Activated CD4-positive, CD25-positive, alpha-beta regulatory T cell (primary cell): Measurements from ENCODE around the gene MRPL58.

Experiments
- DNase-seq, 4 experiments: peaks; one replicate each; lab custom pipeline; 2025; lab: John Stamatoyannopoulos, UW

MRPL58 gene

GRCh38 chr17:75046407-75047289, 34.2 kb downstream of the MRPL58 start, which contains the start of the genes ATP5PD and KCTD2:
TSS of gene ATP5PD (minus strand) at chr17:75046969. CDS start at chr17:75042650, 4,319 bp downstream.
TSS of gene KCTD2 (plus strand) at chr17:75047225. CDS start at chr17:75047251, 26 bp downstream.
- DNase-seq: peak; percentile 86 to 90 (median 89)

DNA sequence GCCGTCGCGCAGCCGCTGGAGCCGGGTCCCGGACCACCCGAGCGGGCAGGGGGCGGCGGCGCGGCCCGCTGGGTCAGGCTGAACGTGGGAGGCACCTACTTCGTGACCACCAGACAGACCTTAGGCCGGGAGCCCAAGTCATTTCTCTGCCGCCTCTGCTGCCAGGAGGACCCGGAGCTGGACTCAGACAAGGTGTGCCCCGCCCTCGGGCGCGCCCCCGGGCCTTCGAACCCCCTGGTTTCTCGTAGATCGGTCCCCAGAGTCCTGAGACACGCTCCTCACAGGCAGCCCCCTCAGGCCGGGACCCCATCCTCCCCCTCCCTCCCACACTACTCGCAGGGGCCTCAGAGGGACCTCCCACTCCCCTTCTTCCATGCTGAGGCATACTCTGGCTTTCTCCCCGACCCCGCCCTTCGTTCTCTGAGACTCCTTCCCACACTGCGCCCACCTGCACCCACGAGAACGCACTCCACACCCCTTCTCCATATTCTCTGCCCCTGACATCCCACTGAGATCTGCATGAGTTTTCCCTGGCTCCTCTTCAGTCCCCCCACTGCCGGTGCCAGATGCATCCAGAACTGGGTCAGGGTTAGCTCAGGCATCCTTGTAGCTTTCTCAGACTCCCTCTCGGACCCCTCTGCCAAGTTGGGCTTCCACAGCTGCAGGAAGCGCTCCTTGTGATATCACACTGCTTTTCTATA, 35.1 kb downstream of the MRPL58 start:
- peak in 2 of 4 experiments; percentile 8 to 11 for DNase-seq

DNA sequence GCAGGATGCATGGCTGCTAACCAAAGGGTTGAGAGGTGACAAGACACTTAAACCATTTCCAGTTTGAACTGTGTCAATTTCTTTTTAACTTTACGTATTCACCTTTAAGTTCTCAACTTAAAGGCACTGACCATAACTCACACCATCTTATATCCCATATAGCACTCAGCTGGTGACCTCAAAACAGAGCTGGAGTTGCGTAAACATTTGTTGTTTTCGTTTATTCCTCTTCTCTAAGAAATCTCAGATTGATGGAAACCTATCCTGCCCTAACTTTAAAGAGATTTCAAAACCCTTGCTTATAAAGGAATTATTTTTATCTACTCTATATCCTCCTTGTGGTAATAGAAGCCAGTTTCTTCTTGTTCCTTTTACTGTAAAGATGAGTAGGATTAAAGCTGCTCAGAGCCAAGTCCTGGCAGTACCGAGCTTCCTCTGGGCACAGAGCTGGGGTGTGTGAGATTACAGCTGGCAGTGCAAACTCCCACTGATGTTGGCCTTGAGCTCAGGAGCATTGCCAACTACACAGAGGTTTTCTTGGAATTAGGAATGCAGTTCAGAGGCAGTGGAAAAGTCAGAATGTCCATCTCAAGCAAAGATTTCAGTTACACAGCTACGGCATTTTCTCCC, 35.9 kb downstream of the MRPL58 start:
- DNase-seq: no peak

DNA sequence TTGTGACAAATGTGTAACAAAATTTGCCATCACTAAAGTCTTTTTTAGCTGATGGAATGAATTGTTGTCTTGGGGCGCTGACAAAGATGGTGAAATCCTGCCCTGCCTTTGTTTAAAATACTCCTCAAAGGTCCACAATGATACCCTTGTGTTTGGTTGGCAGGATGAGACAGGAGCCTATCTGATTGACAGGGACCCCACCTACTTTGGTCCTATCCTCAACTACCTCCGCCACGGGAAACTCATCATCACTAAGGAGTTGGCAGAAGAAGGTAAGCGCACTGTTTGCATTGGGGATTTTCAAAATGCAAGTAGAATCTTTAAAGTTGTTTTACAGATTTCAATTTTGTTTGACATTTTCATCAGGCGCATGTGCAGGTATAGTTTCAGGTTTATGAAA, 36.6 kb downstream of the MRPL58 start:
- DNase-seq: no peak

- DNase-seq: no peak
These were observed 37.2 kb downstream of the MRPL58 start for GRCh38 chr17:75049706-75050105.

DNA sequence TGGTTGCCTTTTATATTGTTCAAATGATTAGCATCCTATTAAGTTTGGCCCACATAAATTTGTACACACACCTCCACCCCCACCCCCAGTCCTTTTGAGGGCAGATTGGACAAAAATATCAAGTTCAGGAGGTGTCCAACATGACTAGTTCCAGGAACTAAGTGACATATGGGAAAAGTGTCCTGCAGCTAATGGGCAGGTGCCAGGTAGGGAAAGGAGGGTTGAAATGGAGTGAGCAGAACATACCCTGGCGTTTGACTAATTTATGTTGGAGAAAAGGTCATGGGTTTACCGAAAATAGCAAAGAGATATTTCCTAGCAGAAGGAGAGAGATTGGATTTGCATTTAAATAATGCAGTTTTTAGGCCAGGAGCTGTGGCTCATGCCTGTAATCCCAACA, 39.5 kb downstream of the MRPL58 start:
- no peak for DNase-seq

GRCh38 chr17:75059369-75060345, 47.2 kb downstream of the MRPL58 start:
- no peak for DNase-seq

GRCh38 chr17:75060434-75061054, 48.1 kb downstream of the MRPL58 start:
- DNase-seq: no peak

GRCh38 chr17:75061055-75061438, 48.6 kb downstream of the MRPL58 start:
- no peak for DNase-seq

DNA sequence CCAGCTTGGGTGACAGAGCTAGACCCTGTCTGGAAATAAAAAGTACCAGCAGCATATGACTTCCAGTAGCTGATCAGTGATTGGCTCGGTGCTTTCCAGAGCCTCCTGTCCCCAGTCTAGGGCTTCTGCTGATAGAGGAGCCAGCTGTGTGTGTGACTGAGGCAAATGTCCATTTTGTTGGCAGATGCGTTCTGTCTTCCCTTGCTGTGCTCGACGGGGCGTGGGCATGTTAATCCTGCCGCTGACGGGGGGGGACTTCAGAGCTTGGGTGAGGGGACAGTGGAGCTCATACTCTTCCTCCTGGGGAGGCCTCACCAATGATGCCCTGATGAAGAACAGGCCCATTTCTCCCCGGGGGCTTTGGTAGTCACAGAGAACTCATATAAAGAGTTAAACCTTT, 49.1 kb downstream of the MRPL58 start:
- no peak for DNase-seq

- DNase-seq: no peak
These were observed 50.7 kb downstream of the MRPL58 start for GRCh38 chr17:75063201-75063600.

GRCh38 chr17:75063626-75064025, 51.2 kb downstream of the MRPL58 start:
- no peak for DNase-seq

DNA sequence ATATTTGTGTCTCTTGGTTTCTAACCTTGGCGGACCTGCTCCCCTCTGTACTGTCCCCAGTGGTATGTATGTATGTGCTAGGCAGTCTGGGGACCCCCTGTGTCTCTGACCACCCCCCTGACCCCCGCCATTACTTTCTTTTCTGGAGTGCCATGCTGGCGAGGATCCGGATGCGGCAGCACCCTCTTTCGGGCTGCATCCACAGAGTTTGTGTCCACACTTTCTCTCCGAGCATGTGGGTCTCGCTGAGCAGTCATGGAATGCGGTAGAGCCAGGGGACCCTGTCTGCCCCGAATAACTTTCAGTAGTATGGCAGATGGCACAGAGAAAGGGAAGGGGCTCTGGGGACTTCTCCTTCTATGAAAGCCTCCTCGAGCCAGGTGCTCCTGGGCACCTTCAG, 51.6 kb downstream of the MRPL58 start:
- no peak for DNase-seq

GRCh38 chr17:75064460-75064859, 52.0 kb downstream of the MRPL58 start:
- no peak for DNase-seq

DNA sequence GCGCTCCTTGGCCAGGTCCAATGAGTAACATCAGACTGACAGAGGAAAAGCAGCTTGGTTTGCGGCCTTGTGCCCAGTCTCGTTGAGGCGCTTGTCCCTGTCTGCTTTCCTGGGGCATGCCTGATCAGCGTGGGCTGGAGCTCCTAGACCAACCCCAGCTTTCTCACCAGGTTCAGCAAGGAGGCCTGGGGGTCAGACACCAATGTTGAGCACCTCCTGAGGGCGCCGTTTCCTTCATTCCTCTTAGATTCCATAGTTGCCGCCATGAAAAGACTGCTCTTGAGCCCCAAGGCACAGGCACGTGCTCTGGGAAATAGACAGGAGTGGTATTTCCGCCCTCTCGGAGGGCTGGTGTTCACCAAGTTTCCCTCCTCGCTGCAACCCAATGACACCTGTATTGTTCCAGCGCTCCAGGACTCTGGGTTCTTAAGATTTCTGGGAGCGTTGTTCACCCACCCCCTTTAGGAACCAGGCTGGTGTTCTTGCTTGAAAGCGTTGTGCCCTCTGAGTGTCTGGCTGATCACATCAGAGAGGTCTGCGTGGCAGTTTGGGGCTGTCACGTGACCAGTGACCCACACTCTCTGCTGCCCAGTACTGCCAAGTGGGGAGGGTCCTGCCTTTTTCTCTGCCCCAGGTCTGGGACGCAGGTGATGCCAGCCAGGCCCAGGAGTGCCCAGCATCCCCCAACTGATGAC, 52.5 kb downstream of the MRPL58 start:
- no peak for DNase-seq

DNA sequence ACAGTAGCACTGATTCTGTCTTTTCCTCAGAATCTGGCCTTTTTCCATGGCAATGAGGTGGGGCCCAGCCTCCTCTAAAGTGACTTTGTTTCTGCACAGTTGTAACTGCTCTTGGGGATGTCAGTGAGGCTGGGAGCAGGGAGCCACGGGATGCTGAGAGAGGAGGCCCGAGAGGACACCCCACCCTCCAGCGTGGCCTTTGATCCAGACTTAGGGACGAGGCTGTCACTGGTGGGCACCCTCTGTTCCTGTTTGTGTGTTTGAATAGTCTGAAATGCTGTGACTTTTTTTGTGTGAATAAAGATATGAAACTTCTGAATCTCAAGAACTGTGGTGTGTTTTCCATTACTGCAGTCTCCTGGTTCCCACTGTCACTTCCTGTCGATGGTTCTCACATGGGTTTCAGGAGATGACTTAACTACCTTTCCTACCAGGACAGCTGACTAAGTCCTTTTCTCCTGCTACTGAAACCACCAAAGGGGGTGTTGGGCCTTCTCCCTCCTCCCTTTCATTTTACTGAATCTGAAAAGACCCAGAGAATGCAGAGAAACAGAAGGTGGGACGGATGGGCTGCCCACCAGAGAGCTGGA, 53.2 kb downstream of the MRPL58 start:
- no peak for DNase-seq

DNA sequence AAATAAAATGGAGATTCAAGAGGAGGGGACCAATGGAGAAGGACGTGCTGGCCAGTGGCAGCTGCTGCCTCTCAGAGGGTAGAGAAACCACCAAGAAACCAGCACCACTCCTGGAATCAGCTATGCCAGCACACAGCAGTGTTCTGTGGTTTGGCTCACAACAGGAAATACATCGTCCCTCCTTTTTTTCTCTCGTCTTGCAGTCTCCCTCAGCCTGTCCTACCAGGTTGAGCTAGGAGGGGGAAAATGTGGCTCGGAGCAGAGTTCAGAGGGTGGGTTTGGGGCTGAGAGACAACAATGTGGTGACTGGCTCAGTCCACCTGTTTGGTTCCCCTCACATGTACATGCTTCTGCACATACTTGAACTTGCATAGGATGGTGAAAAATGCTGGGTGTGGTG, 55.4 kb downstream of the MRPL58 start:
- DNase-seq: no peak

GRCh38 chr17:75068750-75069149, 56.3 kb downstream of the MRPL58 start:
- no peak for DNase-seq

DNA sequence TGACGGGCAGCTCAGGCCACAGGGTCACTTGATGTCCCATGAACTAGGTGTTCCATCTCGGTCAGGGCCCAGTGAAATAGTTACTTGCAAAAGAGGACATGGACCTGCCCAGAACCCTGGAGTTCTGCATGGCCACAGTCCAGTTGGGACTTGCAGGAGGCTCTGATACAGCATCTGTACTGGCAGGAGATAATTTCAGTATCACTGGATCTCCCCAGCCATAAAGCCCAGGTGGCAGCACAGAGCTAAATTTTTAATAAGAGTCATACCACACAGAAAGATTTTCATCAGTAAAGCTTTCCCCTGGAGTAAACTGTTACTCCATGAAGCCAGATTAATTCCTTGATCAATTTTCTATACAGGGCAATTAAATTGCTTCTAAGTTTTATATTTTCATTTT, 57.3 kb downstream of the MRPL58 start:
- DNase-seq: no peak
